ENCODE measurements around the gene CRABP2. TPM values are rescaled to one million over a fixed set of nuclear protein-coding genes. Genes with fewer than 3 reads are reported as not detected.

The CRABP2 gene
- total and polyA plus RNA-seq, 10 of the 15 experiments (the other 5 are each of a cell fraction or from before 2014, with no cell fraction given) = 0.21 to 1.3 (median 0.41) TPM

DNA sequence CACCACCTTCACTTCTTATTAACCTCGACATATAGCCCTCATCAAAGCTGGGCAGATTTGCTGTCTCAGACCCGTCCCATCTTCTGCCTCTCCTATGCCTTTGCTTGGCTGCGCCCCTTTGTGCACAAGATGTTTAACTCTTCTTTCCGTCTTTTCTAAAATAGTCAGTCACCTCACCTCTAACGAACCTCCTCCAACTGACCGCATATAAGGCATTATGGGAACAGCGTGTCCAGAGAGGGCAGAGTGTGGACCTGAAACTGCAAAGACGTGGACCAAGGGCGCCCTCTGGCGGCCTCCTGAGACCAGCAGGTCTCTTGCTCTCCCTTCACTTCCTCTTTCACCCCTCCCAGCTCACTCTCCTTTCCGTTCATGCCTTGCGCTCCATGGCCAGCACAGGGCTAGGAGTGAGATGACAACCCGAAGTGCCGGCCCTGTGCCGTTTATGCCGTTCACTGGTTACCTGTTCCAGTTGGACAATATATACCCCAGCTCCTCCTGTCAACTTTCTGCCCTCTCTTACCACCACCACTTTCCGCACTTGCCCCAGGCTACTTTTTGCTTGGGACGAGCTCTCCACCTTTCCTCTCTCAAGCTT lies 20.4 kb upstream of the CRABP2 start (continued):
- TF ChIP-seq, protein P1, sequence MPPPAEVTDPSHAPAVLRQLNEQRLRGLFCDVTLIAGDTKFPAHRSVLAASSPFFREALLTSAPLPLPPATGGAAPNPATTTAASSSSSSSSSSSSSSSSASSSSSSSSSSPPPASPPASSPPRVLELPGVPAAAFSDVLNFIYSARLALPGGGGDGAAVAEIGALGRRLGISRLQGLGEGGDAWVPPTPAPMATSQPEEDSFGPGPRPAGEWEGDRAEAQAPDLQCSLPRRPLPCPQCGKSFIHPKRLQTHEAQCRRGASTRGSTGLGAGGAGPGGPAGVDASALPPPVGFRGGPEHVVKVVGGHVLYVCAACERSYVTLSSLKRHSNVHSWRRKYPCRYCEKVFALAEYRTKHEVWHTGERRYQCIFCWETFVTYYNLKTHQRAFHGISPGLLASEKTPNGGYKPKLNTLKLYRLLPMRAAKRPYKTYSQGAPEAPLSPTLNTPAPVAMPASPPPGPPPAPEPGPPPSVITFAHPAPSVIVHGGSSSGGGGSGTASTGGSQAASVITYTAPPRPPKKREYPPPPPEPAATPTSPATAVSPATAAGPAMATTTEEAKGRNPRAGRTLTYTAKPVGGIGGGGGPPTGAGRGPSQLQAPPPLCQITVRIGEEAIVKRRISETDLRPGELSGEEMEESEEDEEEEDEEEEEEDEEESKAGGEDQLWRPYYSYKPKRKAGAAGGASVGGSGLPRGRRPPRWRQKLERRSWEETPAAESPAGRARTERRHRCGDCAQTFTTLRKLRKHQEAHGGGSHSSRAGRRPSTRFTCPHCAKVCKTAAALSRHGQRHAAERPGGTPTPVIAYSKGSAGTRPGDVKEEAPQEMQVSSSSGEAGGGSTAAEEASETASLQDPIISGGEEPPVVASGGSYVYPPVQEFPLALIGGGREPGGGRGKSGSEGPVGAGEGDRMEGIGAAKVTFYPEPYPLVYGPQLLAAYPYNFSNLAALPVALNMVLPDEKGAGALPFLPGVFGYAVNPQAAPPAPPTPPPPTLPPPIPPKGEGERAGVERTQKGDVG (CRISPR knock-in tag; IDR thresholded peaks at IDR 0.05) = no peak
- TF ChIP-seq MEF2B (IDR thresholded peaks at IDR 0.05; ENCODE audit: partially characterized antibody, poor library complexity, severe bottlenecking) (no peak), GATAD2B (conservative IDR thresholded peaks at IDR 0.05; ENCODE audit: low read depth) (no peak; the same call in 1 of the 2 replicates), PAX5 (IDR thresholded peaks at IDR 0.05; ENCODE audit: borderline replicate concordance, low read depth, low read length) (peak; percentile 32; the same call in 1 of the 2 replicates), ELK1 (IDR thresholded peaks at IDR 0.05; ENCODE audit: low read depth, low read length) (no peak), TCF7 (IDR thresholded peaks at IDR 0.05; ENCODE audit: borderline replicate concordance) (no peak), CHD4 (IDR thresholded peaks at IDR 0.05) (no peak), ZNF24 (IDR thresholded peaks at IDR 0.05) (no peak), TCF12 (IDR thresholded peaks at IDR 0.05; ENCODE audit: low read depth, low read length) (no peak), KDM1A (IDR thresholded peaks at IDR 0.05; ENCODE audit: borderline replicate concordance) (no peak), YBX1 (IDR thresholded peaks at IDR 0.05) (no peak), HCFC1 (IDR thresholded peaks at IDR 0.05; ENCODE audit: low read length) (no peak), MXI1 (IDR thresholded peaks at IDR 0.05; ENCODE audit: low read depth, low read length) (peak; percentile 61; the same call in 1 of the 2 replicates), TBL1XR1 (IDR thresholded peaks at IDR 0.05; ENCODE audit: low read depth, low read length) (no peak), NRF1 (conservative IDR thresholded peaks at IDR 0.05; ENCODE audit: low read depth, low read length) (no peak), IRF5 (IDR thresholded peaks at IDR 0.05; ENCODE audit: borderline replicate concordance) (no peak)
- TF ChIP-seq, protein P2, sequence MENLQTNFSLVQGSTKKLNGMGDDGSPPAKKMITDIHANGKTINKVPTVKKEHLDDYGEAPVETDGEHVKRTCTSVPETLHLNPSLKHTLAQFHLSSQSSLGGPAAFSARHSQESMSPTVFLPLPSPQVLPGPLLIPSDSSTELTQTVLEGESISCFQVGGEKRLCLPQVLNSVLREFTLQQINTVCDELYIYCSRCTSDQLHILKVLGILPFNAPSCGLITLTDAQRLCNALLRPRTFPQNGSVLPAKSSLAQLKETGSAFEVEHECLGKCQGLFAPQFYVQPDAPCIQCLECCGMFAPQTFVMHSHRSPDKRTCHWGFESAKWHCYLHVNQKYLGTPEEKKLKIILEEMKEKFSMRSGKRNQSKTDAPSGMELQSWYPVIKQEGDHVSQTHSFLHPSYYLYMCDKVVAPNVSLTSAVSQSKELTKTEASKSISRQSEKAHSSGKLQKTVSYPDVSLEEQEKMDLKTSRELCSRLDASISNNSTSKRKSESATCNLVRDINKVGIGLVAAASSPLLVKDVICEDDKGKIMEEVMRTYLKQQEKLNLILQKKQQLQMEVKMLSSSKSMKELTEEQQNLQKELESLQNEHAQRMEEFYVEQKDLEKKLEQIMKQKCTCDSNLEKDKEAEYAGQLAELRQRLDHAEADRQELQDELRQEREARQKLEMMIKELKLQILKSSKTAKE (IDR thresholded peaks at IDR 0.05; ENCODE audit: low read depth, poor library complexity, severe bottlenecking) = no peak
- TF ChIP-seq, protein P3, sequence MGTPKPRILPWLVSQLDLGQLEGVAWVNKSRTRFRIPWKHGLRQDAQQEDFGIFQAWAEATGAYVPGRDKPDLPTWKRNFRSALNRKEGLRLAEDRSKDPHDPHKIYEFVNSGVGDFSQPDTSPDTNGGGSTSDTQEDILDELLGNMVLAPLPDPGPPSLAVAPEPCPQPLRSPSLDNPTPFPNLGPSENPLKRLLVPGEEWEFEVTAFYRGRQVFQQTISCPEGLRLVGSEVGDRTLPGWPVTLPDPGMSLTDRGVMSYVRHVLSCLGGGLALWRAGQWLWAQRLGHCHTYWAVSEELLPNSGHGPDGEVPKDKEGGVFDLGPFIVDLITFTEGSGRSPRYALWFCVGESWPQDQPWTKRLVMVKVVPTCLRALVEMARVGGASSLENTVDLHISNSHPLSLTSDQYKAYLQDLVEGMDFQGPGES (IDR thresholded peaks at IDR 0.05) = no peak
- TF ChIP-seq, protein P4, sequence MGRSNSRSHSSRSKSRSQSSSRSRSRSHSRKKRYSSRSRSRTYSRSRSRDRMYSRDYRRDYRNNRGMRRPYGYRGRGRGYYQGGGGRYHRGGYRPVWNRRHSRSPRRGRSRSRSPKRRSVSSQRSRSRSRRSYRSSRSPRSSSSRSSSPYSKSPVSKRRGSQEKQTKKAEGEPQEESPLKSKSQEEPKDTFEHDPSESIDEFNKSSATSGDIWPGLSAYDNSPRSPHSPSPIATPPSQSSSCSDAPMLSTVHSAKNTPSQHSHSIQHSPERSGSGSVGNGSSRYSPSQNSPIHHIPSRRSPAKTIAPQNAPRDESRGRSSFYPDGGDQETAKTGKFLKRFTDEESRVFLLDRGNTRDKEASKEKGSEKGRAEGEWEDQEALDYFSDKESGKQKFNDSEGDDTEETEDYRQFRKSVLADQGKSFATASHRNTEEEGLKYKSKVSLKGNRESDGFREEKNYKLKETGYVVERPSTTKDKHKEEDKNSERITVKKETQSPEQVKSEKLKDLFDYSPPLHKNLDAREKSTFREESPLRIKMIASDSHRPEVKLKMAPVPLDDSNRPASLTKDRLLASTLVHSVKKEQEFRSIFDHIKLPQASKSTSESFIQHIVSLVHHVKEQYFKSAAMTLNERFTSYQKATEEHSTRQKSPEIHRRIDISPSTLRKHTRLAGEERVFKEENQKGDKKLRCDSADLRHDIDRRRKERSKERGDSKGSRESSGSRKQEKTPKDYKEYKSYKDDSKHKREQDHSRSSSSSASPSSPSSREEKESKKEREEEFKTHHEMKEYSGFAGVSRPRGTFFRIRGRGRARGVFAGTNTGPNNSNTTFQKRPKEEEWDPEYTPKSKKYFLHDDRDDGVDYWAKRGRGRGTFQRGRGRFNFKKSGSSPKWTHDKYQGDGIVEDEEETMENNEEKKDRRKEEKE (IDR thresholded peaks at IDR 0.05) = no peak

Data from GM12878 (cell line).